ENCODE measurements around the gene YPEL3. TPM values are rescaled to one million over a fixed set of nuclear protein-coding genes. Genes with fewer than 3 reads are reported as not detected.

The YPEL3 gene
- polyA plus RNA-seq, 6 donors from 2014 or later: 214 to 383 (median 284) TPM

GRCh38 chr16:30092373-30093010 is 3.5 kb downstream of the YPEL3 start:
- Mint-ChIP-seq H3K27ac (peak overlapping the region; percentile 86 to 99 (median 98)), H3K36me3 (peaks cover 16 to 20% of the 10 kb centered on the region in 2 donors), H3K4me3 (peak overlapping the region; percentile 86 to 97 (median 94)), H3K27me3 (no peaks in the 10 kb centered on the region), H3K9me3 (peaks cover 1 to 13% (median 11%) of the 10 kb centered on the region in 7 donors), H3K4me1 (peaks cover 31 to 46% (median 44%) of the 10 kb centered on the region in 3 donors)
- peak; percentile 88 for DNase-seq
- peak; percentile 64 to 67 for ATAC-seq (ENCODE audit: low read depth in 2 of 2)

DNA sequence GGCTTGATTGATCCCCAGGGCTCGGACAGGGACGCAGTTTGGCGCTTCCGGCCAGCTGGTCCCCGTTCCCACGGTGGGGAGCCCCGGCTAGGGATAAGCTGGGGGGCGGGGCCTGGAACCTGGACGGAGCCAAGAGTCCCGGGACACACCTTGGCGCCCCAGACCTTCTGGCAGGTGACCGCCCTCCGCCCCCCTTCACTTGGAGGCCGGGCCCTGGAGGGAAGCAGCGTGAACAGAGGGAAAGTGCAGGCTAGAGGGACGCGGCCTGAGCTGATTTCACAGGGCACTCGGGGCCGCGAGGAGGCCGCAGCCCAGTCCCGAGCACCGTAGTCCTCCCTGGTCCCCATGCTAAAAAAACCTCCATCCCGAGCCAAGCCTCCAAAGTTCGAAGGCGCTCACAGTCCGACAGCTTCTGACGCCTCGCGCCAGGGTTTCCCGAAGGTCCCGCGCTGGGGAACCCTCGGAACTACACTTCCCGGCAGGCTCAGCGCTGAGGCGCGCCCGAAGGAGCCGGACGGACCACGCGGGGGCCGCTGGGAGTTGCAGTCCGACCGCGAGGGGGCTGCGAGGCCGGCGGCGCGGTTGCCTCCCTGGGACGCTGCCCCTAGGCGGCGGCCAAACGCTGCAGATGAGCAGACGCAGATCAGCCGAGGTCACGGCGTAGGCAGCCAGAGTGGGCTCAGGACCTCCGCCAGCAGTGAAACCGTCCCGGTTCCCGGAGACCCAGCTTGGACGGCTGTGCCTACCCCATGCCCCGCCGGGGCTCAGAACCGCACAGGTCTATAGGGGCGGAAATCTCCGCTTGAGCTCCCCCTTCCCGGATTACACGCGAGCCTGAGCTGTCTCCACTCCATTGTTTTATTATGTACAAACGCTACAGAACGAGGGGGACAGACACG is 4.3 kb downstream of the YPEL3 start, which contains the start of gene TBX6:
Gene TBX6 (minus strand): TSS at position 451 of the 899 bp plus-strand sequence. CDS start 731 bp downstream, outside the sequence.
- ATAC-seq (ENCODE audit: low read depth in 2 of 2) (peak; percentile 72 to 73), DNase-seq (peak; percentile 95)
- Mint-ChIP-seq H3K36me3 (peaks cover 11 to 13% of the 10 kb centered on the region in 2 donors), H3K4me1 (peaks cover 31 to 50% (median 40%) of the 10 kb centered on the region in 3 donors), H3K4me3 (peak within 1 kb of the TSS; percentile 86 to 97 (median 94)), H3K27me3 (no peaks in the 10 kb centered on the region), H3K9me3 (peaks cover 0 to 5% (median 3%) of the 10 kb centered on the region in 7 donors), H3K27ac (peak within 1 kb of the TSS; percentile 87 to 99 (median 98))

GRCh38 chr16:30090610-30091331 is 5.2 kb downstream of the YPEL3 start:
- no peak for ATAC-seq (ENCODE audit: low read depth in 2 of 2)
- no peak for DNase-seq
- Mint-ChIP-seq H3K27me3 (no peaks in the 10 kb centered on the region), H3K36me3 (peaks cover 11% of the 10 kb centered on the region in 2 donors), H3K4me1 (peaks cover 31 to 46% (median 36%) of the 10 kb centered on the region in 3 donors), H3K9me3 (peaks cover 0 to 2% (median 0%) of the 10 kb centered on the region in 7 donors), H3K4me3 (peak overlapping the region; percentile 11 to 90 (median 44)), H3K27ac (peak overlapping the region in 1 of 6 donors; percentile 53)

GRCh38 chr16:30088832-30089624 is 7.0 kb downstream of the YPEL3 start:
- Mint-ChIP-seq H3K27me3 (no peaks in the 10 kb centered on the region), H3K36me3 (peaks cover 6% of the 10 kb centered on the region in 2 donors), H3K4me3 (peak overlapping the region in 2 of 8 donors; percentile 11 to 76), H3K9me3 (peaks cover 0 to 1% (median 0%) of the 10 kb centered on the region in 7 donors), H3K4me1 (peaks cover 18 to 29% (median 26%) of the 10 kb centered on the region in 3 donors), H3K27ac (peak overlapping the region in 1 of 6 donors; percentile 34)
- ATAC-seq (ENCODE audit: low read depth in 2 of 2) (no peak), DNase-seq (no peak)

- DNase-seq: no peak
- H3K9me3 Mint-ChIP-seq: peaks cover 0 to 1% (median 0%) of the 10 kb centered on the region in 7 donors
- H3K4me3 Mint-ChIP-seq: peak overlapping the region in 1 of 8 donors; percentile 5
- ATAC-seq (ENCODE audit: low read depth in 2 of 2): no peak
- H3K27me3 Mint-ChIP-seq: no peaks in the 10 kb centered on the region
- H3K4me1 Mint-ChIP-seq: peaks cover 16 to 26% (median 24%) of the 10 kb centered on the region in 3 donors
- H3K36me3 Mint-ChIP-seq: peaks cover 5 to 9% of the 10 kb centered on the region in 2 donors
- H3K27ac Mint-ChIP-seq: peak overlapping the region in 1 of 6 donors; percentile 48
Observed at GRCh38 chr16:30088237-30088831, 7.7 kb downstream of the YPEL3 start.

DNA sequence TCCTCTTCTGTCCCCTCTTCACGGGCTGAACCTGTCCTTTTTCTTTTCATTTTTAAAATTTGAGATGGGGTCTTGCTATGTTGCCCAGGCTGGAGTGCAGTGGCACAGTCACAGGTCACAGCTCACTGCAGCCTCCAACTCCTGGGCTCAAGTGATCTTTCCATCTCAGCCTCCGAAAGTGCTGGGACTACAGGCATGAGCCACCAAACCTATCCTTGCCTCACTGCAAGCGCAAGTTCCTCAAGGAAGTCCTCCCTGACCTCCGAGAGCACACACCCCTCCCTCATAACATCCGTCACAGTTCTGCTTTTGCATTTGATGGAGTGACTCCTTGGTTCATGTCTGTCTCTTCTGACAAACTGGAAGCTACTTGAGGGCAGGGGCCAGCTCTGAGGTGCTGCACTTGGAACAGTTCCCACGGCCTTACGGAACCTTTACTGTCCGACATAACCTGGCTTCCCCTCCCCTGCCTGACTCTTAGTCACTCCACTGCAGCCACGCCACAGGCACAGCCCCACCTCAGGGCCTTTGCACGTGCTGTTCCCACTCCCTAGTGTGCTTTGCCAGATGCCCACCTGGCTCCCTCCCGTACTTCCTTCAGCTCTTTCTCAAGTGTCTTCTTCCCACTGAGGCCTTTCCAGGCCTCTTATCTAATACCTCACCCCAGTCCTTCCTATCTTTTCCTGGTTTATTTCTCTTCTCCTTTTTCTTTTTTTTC is 8.7 kb downstream of the YPEL3 start:
- ATAC-seq (ENCODE audit: low read depth in 2 of 2) (no peak), DNase-seq (no peak)
- H3K36me3 Mint-ChIP-seq: peaks cover 0 to 16% of the 10 kb centered on the region in 2 donors
- H3K4me3 Mint-ChIP-seq: peak overlapping the region in 2 of 8 donors; percentile 9 to 65
- H3K27ac Mint-ChIP-seq: peak overlapping the region in 3 of 6 donors; percentile 82 to 90 (median 88)
- peaks cover 0 to 1% (median 0%) of the 10 kb centered on the region in 7 donors for H3K9me3 Mint-ChIP-seq
- peaks cover 12 to 19% (median 17%) of the 10 kb centered on the region in 3 donors for H3K4me1 Mint-ChIP-seq
- H3K27me3 Mint-ChIP-seq: no peaks in the 10 kb centered on the region

DNA sequence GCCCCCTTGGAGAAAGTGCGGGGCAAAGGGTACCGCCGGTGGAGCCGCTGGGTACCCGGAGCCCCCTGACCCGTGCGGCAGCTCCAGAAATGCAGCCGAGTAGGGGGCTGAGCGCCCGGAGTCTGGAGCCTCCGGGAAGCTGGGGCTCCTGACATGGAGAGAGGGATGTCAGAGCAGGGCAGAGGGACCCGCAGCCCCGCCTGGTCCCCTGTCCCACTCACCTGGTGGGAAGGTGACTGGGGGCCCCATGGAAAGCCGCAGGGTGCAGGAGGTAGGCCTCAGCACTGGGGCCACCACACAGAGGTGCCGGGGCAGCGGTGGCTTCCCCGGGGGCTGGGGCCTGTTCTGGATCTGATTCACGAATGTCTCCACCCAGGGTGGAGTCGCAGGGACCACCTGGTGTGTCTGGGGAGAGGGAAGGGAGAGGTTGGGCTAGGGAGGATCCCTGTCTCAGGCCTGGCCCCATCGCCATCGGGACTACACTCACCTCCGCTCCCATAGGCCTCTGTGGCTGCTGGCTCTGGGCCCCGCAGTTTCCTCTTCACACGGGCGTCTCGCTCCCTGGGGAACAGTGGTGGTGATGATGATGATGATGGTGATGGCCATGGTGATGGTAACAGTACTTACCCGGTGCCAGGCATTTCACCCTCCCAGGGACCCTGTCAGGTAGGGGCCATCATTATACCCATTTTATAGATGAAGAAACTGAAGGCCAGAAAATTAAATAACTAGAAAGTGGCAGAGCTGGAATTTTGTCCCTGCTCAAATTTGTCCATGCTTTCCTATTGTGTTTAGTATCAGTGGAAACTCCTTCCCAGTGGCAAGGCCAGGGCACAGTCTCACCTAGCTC is 9.5 kb downstream of the YPEL3 start:
- Mint-ChIP-seq H3K27me3 (no peaks in the 10 kb centered on the region), H3K4me3 (no peak overlapping the region), H3K4me1 (peaks cover 5 to 13% (median 13%) of the 10 kb centered on the region in 3 donors), H3K36me3 (peaks cover 0 to 16% of the 10 kb centered on the region in 2 donors), H3K9me3 (no peaks in the 10 kb centered on the region), H3K27ac (peak overlapping the region in 1 of 6 donors; percentile 82)
- DNase-seq (no peak), ATAC-seq (ENCODE audit: low read depth in 2 of 2) (no peak)

- H3K27me3 Mint-ChIP-seq: no peaks in the 10 kb centered on the region
- peaks cover 0 to 16% of the 10 kb centered on the region in 2 donors for H3K36me3 Mint-ChIP-seq
- peaks cover 5 to 13% (median 13%) of the 10 kb centered on the region in 3 donors for H3K4me1 Mint-ChIP-seq
- DNase-seq: no peak
- no peak for ATAC-seq (ENCODE audit: low read depth in 2 of 2)
- no peak overlapping the region for H3K4me3 Mint-ChIP-seq
- peak overlapping the region in 1 of 6 donors; percentile 67 for H3K27ac Mint-ChIP-seq
- H3K9me3 Mint-ChIP-seq: no peaks in the 10 kb centered on the region
Observed at GRCh38 chr16:30085820-30086219, 10.2 kb downstream of the YPEL3 start.

- DNase-seq (no peak), ATAC-seq (ENCODE audit: low read depth in 2 of 2) (no peak)
- no peak overlapping the region for H3K27ac Mint-ChIP-seq
- no peaks in the 10 kb centered on the region for H3K9me3 Mint-ChIP-seq
- peak overlapping the region in 1 of 8 donors; percentile 5 for H3K4me3 Mint-ChIP-seq
- H3K27me3 Mint-ChIP-seq: no peaks in the 10 kb centered on the region
- peaks cover 0 to 16% of the 10 kb centered on the region in 2 donors for H3K36me3 Mint-ChIP-seq
- H3K4me1 Mint-ChIP-seq: peaks cover 5 to 10% (median 10%) of the 10 kb centered on the region in 3 donors
Observed at GRCh38 chr16:30085247-30085646, 10.8 kb downstream of the YPEL3 start.

DNA sequence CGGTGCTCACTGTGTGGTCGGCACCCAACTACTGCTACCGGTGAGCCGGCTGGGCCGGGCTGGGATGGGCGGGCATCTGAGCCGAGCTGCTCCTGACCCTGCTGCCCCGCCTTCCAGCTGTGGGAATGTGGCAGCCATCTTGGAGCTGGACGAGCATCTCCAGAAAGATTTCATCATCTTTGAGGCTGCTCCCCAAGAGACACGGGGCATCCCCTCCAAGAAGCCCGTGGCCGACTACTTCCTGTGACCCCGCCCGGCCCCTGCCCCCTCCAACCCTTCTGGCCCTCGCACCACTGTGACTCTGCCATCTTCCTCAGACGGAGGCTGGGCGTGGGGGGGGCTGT is 11.2 kb downstream of the YPEL3 start:
- Mint-ChIP-seq H3K36me3 (peaks cover 0 to 16% of the 10 kb centered on the region in 2 donors), H3K9me3 (no peaks in the 10 kb centered on the region)

More for the DNA sequence above, 11.2 kb downstream of the YPEL3 start:
- Mint-ChIP-seq H3K27me3 (no peaks in the 10 kb centered on the region), H3K27ac (no peak overlapping the region), H3K4me1 (peaks cover 5 to 8% (median 7%) of the 10 kb centered on the region in 3 donors), H3K4me3 (peak overlapping the region in 1 of 8 donors; percentile 5)
- ATAC-seq (ENCODE audit: low read depth in 2 of 2) (no peak), DNase-seq (no peak)

Measured in naive B cell (primary cell).